Thymus (tissue), 11 donors: ENCODE measurements around the gene TSPAN14. TPM values are rescaled to one million over a fixed set of nuclear protein-coding genes. Genes with fewer than 3 reads are reported as not detected.
"Not testable (repeated sequence)": the region's sequence is repeated elsewhere in the genome, so short reads cannot be mapped to it uniquely, and the experiment has no call there.

Experiments used
- DNase-seq, 9 donors: peaks; one replicate each; pipeline ENCODE4 v3.0.0-alpha.2; 2013; ENCODE audit warnings: low spot score in 9 of 9, low read depth in 6 of 9, missing footprints in 1 of 9
- H3K27ac ChIP-seq, 2 donors: one replicate each; pipeline ENCODE4 v1.5.1; 2013; ENCODE audit warnings: control low read depth in 1 of 2, low read depth in 1 of 2, low read length in 1 of 2, mild to moderate bottlenecking in 1 of 2, moderate library complexity in 1 of 2
- H3K27me3 ChIP-seq, 2 donors: one replicate each; pipeline ENCODE4 v1.5.1; 2013; ENCODE audit warnings: low read length in 1 of 2; ENCODE audit not compliant: control insufficient read depth in 2 of 2, insufficient read depth in 1 of 2
- H3K36me3 ChIP-seq, 2 donors: one replicate each; pipeline ENCODE4 v1.5.1; 2013; ENCODE audit warnings: low read length in 1 of 2, mild to moderate bottlenecking in 1 of 2, moderate library complexity in 1 of 2; ENCODE audit not compliant: control insufficient read depth in 2 of 2, insufficient read depth in 2 of 2
- H3K4me1 ChIP-seq, 2 donors: one replicate each; pipeline ENCODE4 v1.5.1; 2013; ENCODE audit warnings: low read length in 2 of 2; ENCODE audit not compliant: control insufficient read depth in 2 of 2, insufficient read depth in 2 of 2
- H3K4me3 ChIP-seq, 2 donors: one replicate each; pipeline ENCODE4 v1.5.1; 2013; ENCODE audit warnings: low read length in 2 of 2, control low read depth in 1 of 2, mild to moderate bottlenecking in 1 of 2
- H3K9me3 ChIP-seq, 2 donors: one replicate each; pipeline ENCODE4 v1.5.1; 2013; ENCODE audit warnings: low read length in 1 of 2, mild to moderate bottlenecking in 1 of 2; ENCODE audit not compliant: control insufficient read depth in 2 of 2, insufficient read depth in 1 of 2
- WGBS: extraction: QIAGEN DNeasy Blood & Tissue Kit; methylation state at CpG from one replicate; pipeline ENCODE4 v1.1.7; 2013; 5-methylcytosine and 5-hydroxymethylcytosine counted together
- polyA plus RNA-seq: library from polyadenylated mRNA; stranded (reverse); fragments of 200-250 nt; gene quantifications from one replicate; pipeline ENCODE4 v1.2.3, GENCODE V29; 2013
- total RNA-seq: library from RNA; stranded (reverse); fragments of 120-200 nt; gene quantifications from one replicate; pipeline ENCODE4 v1.2.4, GENCODE V29; 2013
- donor health status: healthy.

TSPAN14 gene
- total and polyA plus RNA-seq, 2 donors, result 16.6 to 60.0 TPM

GRCh38 chr10:80528901-80529300 lies 74.8 kb downstream of the TSPAN14 start:
- WGBS, result 93% methylated on average over 6 of the region's 6 CpGs

GRCh38 chr10:80529604-80530003 lies 75.5 kb downstream of the TSPAN14 start:
- H3K27ac ChIP-seq, result peak overlapping the region in 1 of 2 donors; percentile 18
- H3K9me3 ChIP-seq, result no peaks in the 10 kb centered on the region
- H3K4me1 ChIP-seq, result peaks cover 0 to 41% of the 10 kb centered on the region in 2 donors
- H3K4me3 ChIP-seq, result no peak overlapping the region
- no peaks in the 10 kb centered on the region for H3K36me3 ChIP-seq
- WGBS, result 27% methylated on average over 12 of the region's 12 CpGs
- peak in 4 of 9 donors; percentile 33 to 72 (median 50) for DNase-seq
- H3K27me3 ChIP-seq, result no peaks in the 10 kb centered on the region

More at GRCh38 chr10:80528901-80529300, 74.8 kb downstream of the TSPAN14 start:
- no peak for DNase-seq
- Histone ChIP-seq H3K9me3 (no peaks in the 10 kb centered on the region), H3K27me3 (no peaks in the 10 kb centered on the region), H3K4me1 (peaks cover 0 to 48% of the 10 kb centered on the region in 2 donors), H3K27ac (peak overlapping the region; percentile 3 to 37), H3K4me3 (no peak overlapping the region), H3K36me3 (no peaks in the 10 kb centered on the region)

DNA sequence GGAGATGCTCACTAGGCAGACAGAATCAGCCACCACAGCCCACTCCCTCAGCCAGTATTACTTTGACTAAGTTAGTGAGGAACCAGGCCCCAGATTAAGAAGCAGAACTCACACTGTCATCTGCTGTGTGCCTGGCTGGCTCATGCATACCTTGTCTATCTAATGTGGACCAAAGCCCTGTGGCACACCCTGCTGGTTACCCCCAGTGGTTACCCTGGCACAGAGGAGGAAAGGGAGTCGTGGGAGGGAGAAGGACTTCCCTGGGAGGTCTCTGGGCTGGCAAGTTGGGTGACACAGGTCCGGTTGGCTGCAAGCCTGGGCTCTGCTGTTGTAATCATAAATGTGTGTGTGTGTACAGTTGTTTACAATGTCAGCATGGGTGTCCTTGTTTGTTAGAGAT lies 76.1 kb downstream of the TSPAN14 start:
- DNase-seq, result peak in 1 of 9 donors; percentile 39
- no peaks in the 10 kb centered on the region for H3K27me3 ChIP-seq
- no peaks in the 10 kb centered on the region for H3K36me3 ChIP-seq
- no peak overlapping the region for H3K4me3 ChIP-seq
- peaks cover 0 to 40% of the 10 kb centered on the region in 2 donors for H3K4me1 ChIP-seq
- WGBS, result 75% methylated on average over 2 of the region's 2 CpGs
- no peaks in the 10 kb centered on the region for H3K9me3 ChIP-seq
- no peak overlapping the region for H3K27ac ChIP-seq

DNA sequence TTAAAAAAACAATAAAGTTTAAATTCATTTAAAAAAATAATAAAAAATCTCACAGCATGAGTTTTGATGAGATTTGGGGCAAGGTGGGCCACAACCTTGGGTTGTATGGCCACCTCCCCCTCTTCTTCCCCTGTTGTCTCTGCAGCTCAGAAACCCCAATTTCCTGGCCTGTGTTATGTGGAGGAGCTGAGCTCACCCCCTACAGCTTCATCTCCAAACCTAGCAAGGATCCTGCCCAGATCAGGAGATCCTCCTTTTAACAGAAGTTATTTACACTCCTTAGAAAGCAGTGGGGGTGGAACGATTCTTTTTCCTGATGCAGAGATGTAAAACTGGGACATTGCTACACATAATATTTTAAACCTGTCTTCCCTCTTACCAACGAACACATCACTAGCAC lies 76.7 kb downstream of the TSPAN14 start:
- 46% methylated on average over 2 of the region's 2 CpGs for WGBS
- peak overlapping the region in 1 of 2 donors; percentile 49 for H3K27ac ChIP-seq
- H3K36me3 ChIP-seq, result no peaks in the 10 kb centered on the region

DNA sequence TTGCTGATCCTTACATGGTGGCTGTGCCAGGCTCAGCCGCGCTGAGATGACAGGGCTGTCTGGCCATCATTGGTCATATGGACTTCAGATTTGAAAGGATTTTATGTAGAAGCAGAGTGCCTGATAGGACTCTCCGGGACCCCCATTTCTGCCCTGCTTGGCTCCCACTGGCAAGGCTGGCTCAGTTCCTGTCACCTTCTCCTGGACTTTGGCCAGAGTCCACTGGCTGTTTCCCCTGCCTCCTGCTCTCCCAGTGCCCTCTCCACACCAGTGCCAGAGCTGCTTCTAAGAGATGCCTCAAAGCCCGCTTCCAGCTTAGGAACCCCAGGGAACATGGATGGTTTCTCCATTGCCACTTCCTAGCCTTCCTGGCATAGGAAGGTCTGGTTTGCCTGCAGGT lies 78.5 kb downstream of the TSPAN14 start:
- H3K36me3 ChIP-seq, result no peaks in the 10 kb centered on the region
- WGBS, result 97% methylated on average over 4 of the region's 4 CpGs
- no peak for DNase-seq
- no peak overlapping the region for H3K4me3 ChIP-seq
- H3K4me1 ChIP-seq, result peaks cover 0 to 37% of the 10 kb centered on the region in 2 donors
- no peaks in the 10 kb centered on the region for H3K9me3 ChIP-seq
- no peak overlapping the region for H3K27ac ChIP-seq
- no peaks in the 10 kb centered on the region for H3K27me3 ChIP-seq

More for the DNA sequence above, 76.7 kb downstream of the TSPAN14 start:
- Histone ChIP-seq H3K4me1 (peaks cover 0 to 42% of the 10 kb centered on the region in 2 donors), H3K9me3 (no peaks in the 10 kb centered on the region), H3K4me3 (no peak overlapping the region), H3K27me3 (no peaks in the 10 kb centered on the region)
- no peak for DNase-seq

DNA sequence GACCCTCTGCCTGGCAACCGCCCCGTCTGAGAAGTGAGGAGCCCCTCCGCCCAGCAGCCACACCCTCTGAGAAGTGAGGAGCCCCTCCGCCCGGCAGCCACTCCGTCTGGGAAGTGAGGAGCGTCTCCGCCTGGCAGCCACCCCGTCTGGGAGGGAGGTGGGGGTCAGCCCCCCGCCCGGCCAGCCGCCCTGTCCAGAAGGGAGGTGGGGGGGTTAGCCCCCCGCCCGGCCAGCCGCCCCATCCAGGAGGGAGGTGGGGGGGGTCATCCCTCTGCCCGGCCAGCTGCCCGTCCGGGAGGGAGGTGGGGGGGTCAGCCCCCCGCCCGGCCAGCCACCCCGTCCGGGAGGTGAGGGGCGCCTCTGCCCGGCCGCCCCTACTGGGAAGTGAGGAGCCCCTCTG lies 79.9 kb downstream of the TSPAN14 start:
- not testable (repeated sequence) for H3K36me3 ChIP-seq, H3K9me3 ChIP-seq, H3K4me3 ChIP-seq, DNase-seq, H3K27ac ChIP-seq, H3K27me3 ChIP-seq
- 100% methylated on average over 10 of the region's 25 CpGs for WGBS
- H3K4me1 ChIP-seq, result peaks cover 0 to 32% of the 10 kb centered on the region in 2 donors

- H3K4me1 ChIP-seq, result peaks cover 0 to 32% of the 10 kb centered on the region in 2 donors
- not testable (repeated sequence) for H3K27ac ChIP-seq, H3K27me3 ChIP-seq, H3K36me3 ChIP-seq, DNase-seq, H3K4me3 ChIP-seq, H3K9me3 ChIP-seq
- WGBS, result 88% methylated on average over 11 of the region's 30 CpGs
These were observed 80.5 kb downstream of the TSPAN14 start for GRCh38 chr10:80534646-80535045.

DNA sequence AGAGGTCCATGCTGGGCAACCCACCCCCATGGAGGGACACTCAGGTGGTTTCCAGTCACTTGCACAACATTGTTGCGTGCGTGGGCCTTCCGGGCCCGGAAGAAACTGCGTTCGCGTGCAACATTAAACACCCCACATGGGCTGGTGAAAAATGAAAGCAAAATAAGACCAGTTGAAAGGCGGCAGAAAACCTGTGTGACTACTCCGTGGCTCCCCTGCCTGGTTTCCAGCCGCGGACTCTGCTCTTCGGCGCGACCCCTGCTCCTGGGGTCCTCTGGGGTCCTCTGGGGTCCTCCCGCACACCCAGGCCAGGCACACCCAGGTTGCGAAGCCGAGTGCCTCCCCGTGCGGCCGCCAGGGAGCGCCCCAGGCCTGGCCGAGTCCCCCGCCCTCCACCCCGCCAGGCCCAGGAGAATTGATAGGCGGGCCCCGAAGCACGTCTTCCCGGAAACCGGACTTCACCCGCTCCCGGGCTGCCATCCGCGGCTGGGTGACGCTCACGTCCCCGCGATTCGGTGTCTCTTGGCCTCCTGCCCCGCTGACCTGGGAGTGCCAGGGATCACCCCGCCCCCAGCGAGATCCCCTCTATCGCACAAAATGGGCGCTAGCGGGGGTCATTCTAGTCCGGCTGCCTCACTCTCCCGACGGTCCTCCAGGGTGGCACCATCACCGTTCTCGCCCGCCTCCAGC lies 81.7 kb downstream of the TSPAN14 start:
- H3K36me3 ChIP-seq, result no peaks in the 10 kb centered on the region
- H3K4me3 ChIP-seq, result peak overlapping the region; percentile 44 to 56
- DNase-seq, result peak in 7 of 9 donors; percentile 37 to 78 (median 50)
- WGBS, result 34% methylated on average over 50 of the region's 50 CpGs
- peak overlapping the region; percentile 7 to 72 for H3K27ac ChIP-seq
- no peaks in the 10 kb centered on the region for H3K9me3 ChIP-seq
- no peaks in the 10 kb centered on the region for H3K27me3 ChIP-seq
- H3K4me1 ChIP-seq, result peaks cover 0 to 22% of the 10 kb centered on the region in 2 donors

- Histone ChIP-seq H3K9me3 (no peaks in the 10 kb centered on the region), H3K27me3 (no peaks in the 10 kb centered on the region), H3K27ac (no peak overlapping the region), H3K36me3 (no peaks in the 10 kb centered on the region), H3K4me3 (peak overlapping the region; percentile 44 to 56), H3K4me1 (peaks cover 0 to 23% of the 10 kb centered on the region in 2 donors)
- WGBS, result 79% methylated on average over 17 of the region's 17 CpGs
- no peak for DNase-seq
These were observed 82.3 kb downstream of the TSPAN14 start for GRCh38 chr10:80536361-80536835.
